ENCODE measurements around the gene E2F7.

GRCh38 chr12:77072833-77073495 is 7.6 kb upstream of the E2F7 start:
- no peak for TF ChIP-seq POLR2A (IDR thresholded peaks at IDR 0.05)
- TF ChIP-seq, protein P1, sequence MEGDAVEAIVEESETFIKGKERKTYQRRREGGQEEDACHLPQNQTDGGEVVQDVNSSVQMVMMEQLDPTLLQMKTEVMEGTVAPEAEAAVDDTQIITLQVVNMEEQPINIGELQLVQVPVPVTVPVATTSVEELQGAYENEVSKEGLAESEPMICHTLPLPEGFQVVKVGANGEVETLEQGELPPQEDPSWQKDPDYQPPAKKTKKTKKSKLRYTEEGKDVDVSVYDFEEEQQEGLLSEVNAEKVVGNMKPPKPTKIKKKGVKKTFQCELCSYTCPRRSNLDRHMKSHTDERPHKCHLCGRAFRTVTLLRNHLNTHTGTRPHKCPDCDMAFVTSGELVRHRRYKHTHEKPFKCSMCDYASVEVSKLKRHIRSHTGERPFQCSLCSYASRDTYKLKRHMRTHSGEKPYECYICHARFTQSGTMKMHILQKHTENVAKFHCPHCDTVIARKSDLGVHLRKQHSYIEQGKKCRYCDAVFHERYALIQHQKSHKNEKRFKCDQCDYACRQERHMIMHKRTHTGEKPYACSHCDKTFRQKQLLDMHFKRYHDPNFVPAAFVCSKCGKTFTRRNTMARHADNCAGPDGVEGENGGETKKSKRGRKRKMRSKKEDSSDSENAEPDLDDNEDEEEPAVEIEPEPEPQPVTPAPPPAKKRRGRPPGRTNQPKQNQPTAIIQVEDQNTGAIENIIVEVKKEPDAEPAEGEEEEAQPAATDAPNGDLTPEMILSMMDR (IDR thresholded peaks at IDR 0.05), result no peak
- no peak for TF ChIP-seq POLR2AphosphoS5 (IDR thresholded peaks at IDR 0.05)
